GM23338 (cell line): Measurements from ENCODE around the gene SSBP2. TPM values are rescaled to one million over a fixed set of nuclear protein-coding genes. Genes with fewer than 3 reads are reported as not detected.

Experiments
- ATAC-seq: fragments of 200-7000 bp; cut with Tn5 transposase; 3 replicates; pipeline ENCODE4 v1.9.1; 2020
- DNase-seq: peaks from one replicate; pipeline ENCODE4 v3.0.0-alpha.2; 2015; ENCODE audit warnings: low spot score
- H2AFZ ChIP-seq: fragments of 200-600 bp; sonication (generic); 2 replicates; pipeline ENCODE4 v1.8.0; 2016; ENCODE audit warnings: antibody characterized with exemption, mild to moderate bottlenecking, moderate library complexity
- H3F3A ChIP-seq: fragments of 200-600 bp; sonication (generic); replicated peaks from 2 replicates; pipeline ENCODE4 v1.8.0; 2017; ENCODE audit warnings: antibody characterized with exemption, mixed run types, low read depth
- H3K27ac ChIP-seq: fragments of 200-600 bp; sonication (generic); 2 replicates; pipeline ENCODE4 v1.6.1; 2016; ENCODE audit warnings: low read depth
- H3K27me3 ChIP-seq: fragments of 200-600 bp; sonication (generic); 2 replicates; pipeline ENCODE4 v1.8.0; 2016; ENCODE audit warnings: mild to moderate bottlenecking, mixed run types, moderate library complexity; ENCODE audit not compliant: insufficient read depth
- H3K36me3 ChIP-seq: fragments of 200-600 bp; sonication (generic); 2 replicates; pipeline ENCODE4 v1.8.0; 2016; ENCODE audit warnings: mild to moderate bottlenecking; ENCODE audit not compliant: insufficient read depth
- H3K4me1 ChIP-seq: fragments of 200-600 bp; sonication (generic); 2 replicates; pipeline ENCODE4 v1.8.0; 2016; ENCODE audit warnings: mild to moderate bottlenecking, moderate library complexity; ENCODE audit not compliant: insufficient read depth
- H3K4me2 ChIP-seq: fragments of 200-600 bp; sonication (generic); 2 replicates; pipeline ENCODE4 v1.7.1; 2017; ENCODE audit warnings: mixed run types
- H3K4me3 ChIP-seq: fragments of 200-600 bp; sonication (generic); 2 replicates; pipeline ENCODE4 v1.6.1; 2016; ENCODE audit warnings: mixed run types
- H3K79me2 ChIP-seq: fragments of 200-600 bp; sonication (generic); replicated peaks from 2 replicates; pipeline ENCODE4 v1.8.0; 2017; ENCODE audit warnings: mild to moderate bottlenecking; ENCODE audit not compliant: insufficient read depth
- H3K9me2 ChIP-seq: fragments of 200-600 bp; sonication (generic); 2 replicates; pipeline ENCODE4 v1.8.0; 2017; ENCODE audit not compliant: insufficient read depth
- H4K20me1 ChIP-seq: fragments of 200-600 bp; sonication (generic); replicated peaks from 2 replicates; pipeline ENCODE4 v1.8.0; 2017; ENCODE audit warnings: mild to moderate bottlenecking; ENCODE audit not compliant: insufficient read depth
- H3K27ac Mint-ChIP-seq: 2 replicates; pipeline ENCODE4 v1.8.0; 2020; ENCODE audit warnings: inconsistent platforms, mild to moderate bottlenecking, moderate library complexity, mixed read lengths
- H3K27me3 Mint-ChIP-seq: 3 replicates; pipeline ENCODE4 v1.8.0; 2022; ENCODE audit warnings: low read depth, mild to moderate bottlenecking, moderate library complexity, mixed read lengths, inconsistent platforms; ENCODE audit not compliant: insufficient read depth, poor library complexity
- H3K36me3 Mint-ChIP-seq: 3 replicates; pipeline ENCODE4 v1.8.0; 2021; ENCODE audit warnings: low read depth, mild to moderate bottlenecking, inconsistent platforms, moderate library complexity, mixed read lengths
- H3K4me1 Mint-ChIP-seq: 3 replicates; pipeline ENCODE4 v1.8.0; 2020; ENCODE audit warnings: mild to moderate bottlenecking, inconsistent platforms, mixed read lengths
- H3K4me3 Mint-ChIP-seq: 3 replicates; pipeline ENCODE4 v1.8.0; 2021; ENCODE audit warnings: moderate library complexity, mild to moderate bottlenecking, inconsistent platforms, mixed read lengths
- H3K9me3 Mint-ChIP-seq: 3 replicates; pipeline ENCODE4 v1.8.0; 2020; ENCODE audit warnings: moderate library complexity, mild to moderate bottlenecking, inconsistent platforms, mixed read lengths
- CREB1 ChIP-seq: fragments of 250-450 bp; sonication (Bioruptor Pico); IDR thresholded peaks from 2 replicates; pipeline ENCODE4 v1.5.0; 2020; ENCODE audit warnings: low read depth, mild to moderate bottlenecking, moderate library complexity
- ETS1 ChIP-seq: IDR thresholded peaks from 2 replicates; pipeline ENCODE4 v1.6.1; 2016; ENCODE audit warnings: antibody characterized with exemption
- EZH2 ChIP-seq: fragments of 200-600 bp; sonication (generic); IDR thresholded peaks from one replicate; pipeline ENCODE4 v1.8.0; 2017; ENCODE audit warnings: antibody characterized with exemption, mild to moderate bottlenecking, low read depth; ENCODE audit not compliant: unreplicated experiment
- EZH2phosphoT487 ChIP-seq: fragments of 200-600 bp; sonication (generic); IDR thresholded peaks from one replicate; pipeline ENCODE4 v1.8.1; 2018; ENCODE audit warnings: antibody characterized with exemption; ENCODE audit not compliant: unreplicated experiment
- JUNB ChIP-seq: IDR thresholded peaks from one replicate; pipeline ENCODE4 v1.6.1; 2016; ENCODE audit warnings: antibody characterized with exemption; ENCODE audit not compliant: unreplicated experiment
- NANOG ChIP-seq: IDR thresholded peaks from 2 replicates; pipeline ENCODE4 v1.6.1; 2016; ENCODE audit warnings: antibody characterized with exemption, borderline replicate concordance
- POLR2AphosphoS5 ChIP-seq: IDR thresholded peaks from 2 replicates; pipeline ENCODE4 v1.6.1; 2016; ENCODE audit warnings: antibody characterized with exemption, low read depth
- REST ChIP-seq: IDR thresholded peaks from one replicate; pipeline ENCODE4 v1.6.1; 2018; ENCODE audit warnings: antibody characterized with exemption; ENCODE audit not compliant: unreplicated experiment
- STAT1 ChIP-seq: IDR thresholded peaks from one replicate; pipeline ENCODE4 v1.6.1; 2016; ENCODE audit warnings: antibody characterized with exemption; ENCODE audit not compliant: unreplicated experiment
- ZNF114 ChIP-seq: fragments of 250-450 bp; sonication (Bioruptor Pico); IDR thresholded peaks from 2 replicates; pipeline ENCODE4 v1.5.0; 2020; ENCODE audit warnings: mild to moderate bottlenecking, moderate library complexity
- ZNF331 ChIP-seq: fragments of 250-450 bp; sonication (Bioruptor Pico); IDR thresholded peaks from 2 replicates; pipeline ENCODE4 v1.5.0; 2020; ENCODE audit warnings: low read depth, mild to moderate bottlenecking, moderate library complexity
- polyA plus RNA-seq: library from polyadenylated mRNA; unstranded; fragments of >200 nt; fragmentation: Nextera tagmentation; extraction: Ambion mirVana; gene quantifications from 2 replicates; pipeline ENCODE4 v1.2.1, GENCODE V29; 2016
- total RNA-seq: library from RNA; depleted of rRNA; stranded (reverse); fragments of >200 nt; shearing (Covaris generic); gene quantifications from 2 replicates; pipeline ENCODE4 v1.2.3, GENCODE V29; 2014
- TF ChIP-seq, protein P1 (sequence below): fragments of 250-450 bp; sonication (Bioruptor Pico); IDR thresholded peaks from 2 replicates; pipeline ENCODE4 v1.5.0; 2020; ENCODE audit warnings: mild to moderate bottlenecking, moderate library complexity
- TF ChIP-seq, protein P2 (sequence below), 2 experiments: fragments of 200-600 bp in 1 of 2; sonication (generic) in 1 of 2; conservative IDR thresholded peaks; 2 replicates each; pipeline versions ENCODE4 v1.5.1 to v1.6.1; 2016 to 2017; ENCODE audit warnings: antibody characterized with exemption in 2 of 2, low read depth in 2 of 2, mild to moderate bottlenecking in 2 of 2, moderate library complexity in 1 of 2

Gene SSBP2
- total and polyA plus RNA-seq, 2 experiments from 2014 or later = 21.5 to 24.7 TPM

DNA sequence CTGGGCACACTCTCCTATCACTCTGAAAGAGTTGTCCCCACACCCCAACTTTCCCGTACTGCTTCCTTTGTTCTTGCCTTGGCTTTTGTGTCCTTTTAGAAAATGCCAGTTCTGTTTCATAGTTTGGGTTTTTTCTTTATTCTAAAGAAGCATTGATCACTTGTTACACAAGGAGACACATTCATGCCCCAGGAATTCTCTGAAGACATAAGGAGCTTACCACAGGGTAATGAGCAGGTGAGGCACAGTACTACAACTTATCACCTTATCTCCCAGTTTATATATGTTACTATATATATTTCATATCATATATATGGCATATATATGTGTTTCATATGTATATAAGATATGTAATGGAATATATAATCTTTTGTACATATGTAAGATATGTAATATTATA is 6.5 kb upstream of the SSBP2 start:
- Histone ChIP-seq H4K20me1 (no peaks in the 10 kb centered on the region), H3K9me2 (no peaks in the 10 kb centered on the region), H3K36me3 (no peaks in the 10 kb centered on the region), H3K79me2 (no peaks in the 10 kb centered on the region), H3K4me3 (no peak overlapping the region), H3K27me3 (peaks cover 11% of the 10 kb centered on the region), H2AFZ (no peak overlapping the region), H3K4me2 (no peak overlapping the region), H3F3A (no peaks in the 10 kb centered on the region), H3K27ac (no peak overlapping the region), H3K4me1 (peaks cover 57% of the 10 kb centered on the region)
- H3K36me3 Mint-ChIP-seq = no peaks in the 10 kb centered on the region
- H3K9me3 Mint-ChIP-seq = no peaks in the 10 kb centered on the region; the same call in 2 of the 3 replicates
- H3K27ac Mint-ChIP-seq = no peak overlapping the region
- peaks cover 2% of the 10 kb centered on the region for H3K27me3 Mint-ChIP-seq
- peaks cover 55% of the 10 kb centered on the region for H3K4me1 Mint-ChIP-seq
- ATAC-seq (no peak), DNase-seq (no peak)
- TF ChIP-seq EZH2 = no peak
- TF ChIP-seq STAT1 = no peak
- TF ChIP-seq, protein P1, sequence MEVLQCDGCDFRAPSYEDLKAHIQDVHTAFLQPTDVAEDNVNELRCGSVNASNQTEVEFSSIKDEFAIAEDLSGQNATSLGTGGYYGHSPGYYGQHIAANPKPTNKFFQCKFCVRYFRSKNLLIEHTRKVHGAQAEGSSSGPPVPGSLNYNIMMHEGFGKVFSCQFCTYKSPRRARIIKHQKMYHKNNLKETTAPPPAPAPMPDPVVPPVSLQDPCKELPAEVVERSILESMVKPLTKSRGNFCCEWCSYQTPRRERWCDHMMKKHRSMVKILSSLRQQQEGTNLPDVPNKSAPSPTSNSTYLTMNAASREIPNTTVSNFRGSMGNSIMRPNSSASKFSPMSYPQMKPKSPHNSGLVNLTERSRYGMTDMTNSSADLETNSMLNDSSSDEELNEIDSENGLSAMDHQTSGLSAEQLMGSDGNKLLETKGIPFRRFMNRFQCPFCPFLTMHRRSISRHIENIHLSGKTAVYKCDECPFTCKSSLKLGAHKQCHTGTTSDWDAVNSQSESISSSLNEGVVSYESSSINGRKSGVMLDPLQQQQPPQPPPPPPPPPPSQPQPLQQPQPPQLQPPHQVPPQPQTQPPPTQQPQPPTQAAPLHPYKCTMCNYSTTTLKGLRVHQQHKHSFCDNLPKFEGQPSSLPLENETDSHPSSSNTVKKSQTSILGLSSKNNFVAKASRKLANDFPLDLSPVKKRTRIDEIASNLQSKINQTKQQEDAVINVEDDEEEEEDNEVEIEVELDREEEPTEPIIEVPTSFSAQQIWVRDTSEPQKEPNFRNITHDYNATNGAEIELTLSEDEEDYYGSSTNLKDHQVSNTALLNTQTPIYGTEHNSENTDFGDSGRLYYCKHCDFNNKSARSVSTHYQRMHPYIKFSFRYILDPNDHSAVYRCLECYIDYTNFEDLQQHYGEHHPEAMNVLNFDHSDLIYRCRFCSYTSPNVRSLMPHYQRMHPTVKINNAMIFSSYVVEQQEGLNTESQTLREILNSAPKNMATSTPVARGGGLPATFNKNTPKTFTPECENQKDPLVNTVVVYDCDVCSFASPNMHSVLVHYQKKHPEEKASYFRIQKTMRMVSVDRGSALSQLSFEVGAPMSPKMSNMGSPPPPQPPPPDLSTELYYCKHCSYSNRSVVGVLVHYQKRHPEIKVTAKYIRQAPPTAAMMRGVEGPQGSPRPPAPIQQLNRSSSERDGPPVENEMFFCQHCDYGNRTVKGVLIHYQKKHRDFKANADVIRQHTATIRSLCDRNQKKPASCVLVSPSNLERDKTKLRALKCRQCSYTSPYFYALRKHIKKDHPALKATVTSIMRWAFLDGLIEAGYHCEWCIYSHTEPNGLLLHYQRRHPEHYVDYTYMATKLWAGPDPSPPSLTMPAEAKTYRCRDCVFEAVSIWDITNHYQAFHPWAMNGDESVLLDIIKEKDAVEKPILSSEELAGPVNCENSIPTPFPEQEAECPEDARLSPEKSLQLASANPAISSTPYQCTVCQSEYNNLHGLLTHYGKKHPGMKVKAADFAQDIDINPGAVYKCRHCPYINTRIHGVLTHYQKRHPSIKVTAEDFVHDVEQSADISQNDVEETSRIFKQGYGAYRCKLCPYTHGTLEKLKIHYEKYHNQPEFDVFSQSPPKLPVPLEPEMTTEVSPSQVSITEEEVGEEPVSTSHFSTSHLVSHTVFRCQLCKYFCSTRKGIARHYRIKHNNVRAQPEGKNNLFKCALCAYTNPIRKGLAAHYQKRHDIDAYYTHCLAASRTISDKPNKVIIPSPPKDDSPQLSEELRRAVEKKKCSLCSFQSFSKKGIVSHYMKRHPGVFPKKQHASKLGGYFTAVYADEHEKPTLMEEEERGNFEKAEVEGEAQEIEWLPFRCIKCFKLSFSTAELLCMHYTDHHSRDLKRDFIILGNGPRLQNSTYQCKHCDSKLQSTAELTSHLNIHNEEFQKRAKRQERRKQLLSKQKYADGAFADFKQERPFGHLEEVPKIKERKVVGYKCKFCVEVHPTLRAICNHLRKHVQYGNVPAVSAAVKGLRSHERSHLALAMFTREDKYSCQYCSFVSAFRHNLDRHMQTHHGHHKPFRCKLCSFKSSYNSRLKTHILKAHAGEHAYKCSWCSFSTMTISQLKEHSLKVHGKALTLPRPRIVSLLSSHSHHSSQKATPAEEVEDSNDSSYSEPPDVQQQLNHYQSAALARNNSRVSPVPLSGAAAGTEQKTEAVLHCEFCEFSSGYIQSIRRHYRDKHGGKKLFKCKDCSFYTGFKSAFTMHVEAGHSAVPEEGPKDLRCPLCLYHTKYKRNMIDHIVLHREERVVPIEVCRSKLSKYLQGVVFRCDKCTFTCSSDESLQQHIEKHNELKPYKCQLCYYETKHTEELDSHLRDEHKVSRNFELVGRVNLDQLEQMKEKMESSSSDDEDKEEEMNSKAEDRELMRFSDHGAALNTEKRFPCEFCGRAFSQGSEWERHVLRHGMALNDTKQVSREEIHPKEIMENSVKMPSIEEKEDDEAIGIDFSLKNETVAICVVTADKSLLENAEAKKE (CRISPR knock-in tag) = no peak
- no peak for TF ChIP-seq EZH2phosphoT487
- no peak for TF ChIP-seq CREB1 (CRISPR knock-in tag)
- TF ChIP-seq ZNF114 (CRISPR knock-in tag) = no peak
- TF ChIP-seq ZNF331 = no peak
- TF ChIP-seq, protein P2, sequence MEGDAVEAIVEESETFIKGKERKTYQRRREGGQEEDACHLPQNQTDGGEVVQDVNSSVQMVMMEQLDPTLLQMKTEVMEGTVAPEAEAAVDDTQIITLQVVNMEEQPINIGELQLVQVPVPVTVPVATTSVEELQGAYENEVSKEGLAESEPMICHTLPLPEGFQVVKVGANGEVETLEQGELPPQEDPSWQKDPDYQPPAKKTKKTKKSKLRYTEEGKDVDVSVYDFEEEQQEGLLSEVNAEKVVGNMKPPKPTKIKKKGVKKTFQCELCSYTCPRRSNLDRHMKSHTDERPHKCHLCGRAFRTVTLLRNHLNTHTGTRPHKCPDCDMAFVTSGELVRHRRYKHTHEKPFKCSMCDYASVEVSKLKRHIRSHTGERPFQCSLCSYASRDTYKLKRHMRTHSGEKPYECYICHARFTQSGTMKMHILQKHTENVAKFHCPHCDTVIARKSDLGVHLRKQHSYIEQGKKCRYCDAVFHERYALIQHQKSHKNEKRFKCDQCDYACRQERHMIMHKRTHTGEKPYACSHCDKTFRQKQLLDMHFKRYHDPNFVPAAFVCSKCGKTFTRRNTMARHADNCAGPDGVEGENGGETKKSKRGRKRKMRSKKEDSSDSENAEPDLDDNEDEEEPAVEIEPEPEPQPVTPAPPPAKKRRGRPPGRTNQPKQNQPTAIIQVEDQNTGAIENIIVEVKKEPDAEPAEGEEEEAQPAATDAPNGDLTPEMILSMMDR (conservative IDR thresholded peaks at IDR 0.05; ENCODE audit: low read depth in 2 of 2) = no peak
- TF ChIP-seq REST = no peak
- TF ChIP-seq POLR2AphosphoS5 = no peak
- no peak for TF ChIP-seq JUNB
- no peak for TF ChIP-seq NANOG
- TF ChIP-seq ETS1 = no peak
- H3K4me3 Mint-ChIP-seq = no peak overlapping the region
